Mesothelial cell of epicardium (in vitro differentiated cells): ENCODE measurements around the gene NLRC5. TPM values are rescaled to one million over a fixed set of nuclear protein-coding genes. Genes with fewer than 3 reads are reported as not detected.
"Not testable (repeated sequence)": the region's sequence is repeated elsewhere in the genome, so short reads cannot be mapped to it uniquely, and the experiment has no call there.

Experiments
- DNase-seq, 2 experiments: peaks; one replicate each; pipeline ENCODE4 v3.0.0; 2021; ENCODE audit warnings: low spot score in 2 of 2; ENCODE audit not compliant: unreplicated experiment in 2 of 2
- H3K27ac Mint-ChIP-seq: 2 replicates; pipeline ENCODE4 v1.8.0; 2021; ENCODE audit warnings: mixed read lengths
- H3K27me3 Mint-ChIP-seq: 2 replicates; pipeline ENCODE4 v1.8.0; 2021; ENCODE audit warnings: low read depth, mixed read lengths
- H3K36me3 Mint-ChIP-seq: 2 replicates; pipeline ENCODE4 v1.8.0; 2021; ENCODE audit warnings: mixed read lengths
- H3K4me1 Mint-ChIP-seq: 2 replicates; pipeline ENCODE4 v1.8.0; 2021; ENCODE audit warnings: mixed read lengths
- H3K4me3 Mint-ChIP-seq: 2 replicates; pipeline ENCODE4 v1.8.0; 2021; ENCODE audit warnings: mild to moderate bottlenecking, moderate library complexity, mixed read lengths
- H3K9me3 Mint-ChIP-seq: 2 replicates; pipeline ENCODE4 v1.8.0; 2021; ENCODE audit warnings: mixed read lengths
- CTCF ChIP-seq: fragments of 200-600 bp; sonication (generic); IDR thresholded peaks from one replicate; pipeline ENCODE4 v1.5.0; 2021; ENCODE audit warnings: antibody characterized with exemption; ENCODE audit not compliant: unreplicated experiment
- total RNA-seq: library from RNA; stranded (reverse); gene quantifications from 3 replicates; pipeline ENCODE4 v1.2.1, GENCODE V29; 2021

The NLRC5 gene
- total RNA-seq, 1 donor from 2014 or later, result 3.7 TPM

GRCh38 chr16:57105184-57105583 is 115.8 kb downstream of the NLRC5 start:
- DNase-seq, result no peak
- Mint-ChIP-seq H3K27me3 (no peaks in the 10 kb centered on the region), H3K36me3 (no peaks in the 10 kb centered on the region), H3K9me3 (no peaks in the 10 kb centered on the region), H3K4me3 (no peak overlapping the region), H3K4me1 (peaks cover 4% of the 10 kb centered on the region), H3K27ac (no peak overlapping the region)
- TF ChIP-seq CTCF, result no peak

GRCh38 chr16:57106767-57107166 is 117.4 kb downstream of the NLRC5 start:
- H3K27ac Mint-ChIP-seq, result no peak overlapping the region

GRCh38 chr16:57107321-57107922 is 118.1 kb downstream of the NLRC5 start:
- no peaks in the 10 kb centered on the region for H3K9me3 Mint-ChIP-seq
- no peaks in the 10 kb centered on the region for H3K27me3 Mint-ChIP-seq
- H3K4me1 Mint-ChIP-seq, result peaks cover 4% of the 10 kb centered on the region
- TF ChIP-seq CTCF, result no peak
- no peak overlapping the region for H3K27ac Mint-ChIP-seq
- no peaks in the 10 kb centered on the region for H3K36me3 Mint-ChIP-seq
- no peak overlapping the region for H3K4me3 Mint-ChIP-seq
- DNase-seq, result no peak

More at GRCh38 chr16:57106767-57107166, 117.4 kb downstream of the NLRC5 start:
- no peaks in the 10 kb centered on the region for H3K27me3 Mint-ChIP-seq
- DNase-seq, result no peak
- peaks cover 4% of the 10 kb centered on the region for H3K4me1 Mint-ChIP-seq
- no peaks in the 10 kb centered on the region for H3K9me3 Mint-ChIP-seq
- H3K36me3 Mint-ChIP-seq, result no peaks in the 10 kb centered on the region
- no peak for TF ChIP-seq CTCF
- no peak overlapping the region for H3K4me3 Mint-ChIP-seq

GRCh38 chr16:57108432-57108831 is 119.1 kb downstream of the NLRC5 start:
- Mint-ChIP-seq H3K9me3 (no peaks in the 10 kb centered on the region), H3K27me3 (no peaks in the 10 kb centered on the region), H3K27ac (no peak overlapping the region), H3K4me1 (no peaks in the 10 kb centered on the region), H3K4me3 (no peak overlapping the region), H3K36me3 (no peaks in the 10 kb centered on the region)
- DNase-seq, result no peak
- TF ChIP-seq CTCF, result no peak

GRCh38 chr16:57109259-57110105 is 120.1 kb downstream of the NLRC5 start:
- H3K27ac Mint-ChIP-seq, H3K36me3 Mint-ChIP-seq, H3K4me1 Mint-ChIP-seq: not testable (repeated sequence)

GRCh38 chr16:57110937-57111336 is 121.6 kb downstream of the NLRC5 start:
- H3K27me3 Mint-ChIP-seq, result no peaks in the 10 kb centered on the region

More at GRCh38 chr16:57109259-57110105, 120.1 kb downstream of the NLRC5 start:
- not testable (repeated sequence) for H3K27me3 Mint-ChIP-seq, DNase-seq, H3K9me3 Mint-ChIP-seq, H3K4me3 Mint-ChIP-seq

More at GRCh38 chr16:57110937-57111336, 121.6 kb downstream of the NLRC5 start:
- TF ChIP-seq CTCF, result no peak
- Mint-ChIP-seq H3K4me3 (no peak overlapping the region), H3K4me1 (peaks cover 3% of the 10 kb centered on the region), H3K36me3 (no peaks in the 10 kb centered on the region), H3K9me3 (no peaks in the 10 kb centered on the region), H3K27ac (no peak overlapping the region)
- DNase-seq, result no peak
